DMS153 (cell line): ENCODE results near the gene ATP1A3.
"Not testable (repeated sequence)": the region's sequence is repeated elsewhere in the genome, so short reads cannot be mapped to it uniquely, and the experiment has no call there.

ENCODE experiments used
- DNase-seq: peaks from one replicate; lab custom pipeline; 2025; lab: John Stamatoyannopoulos, UW

ATP1A3 gene

GRCh38 chr19:41945135-41945766 lies 48.8 kb downstream of the ATP1A3 start:
- no peak for DNase-seq

GRCh38 chr19:41944336-41944735 lies 49.7 kb downstream of the ATP1A3 start:
- DNase-seq = no peak

GRCh38 chr19:41941410-41942202 lies 52.4 kb downstream of the ATP1A3 start:
- DNase-seq = no peak

GRCh38 chr19:41940731-41941409 lies 53.2 kb downstream of the ATP1A3 start:
- no peak for DNase-seq

GRCh38 chr19:41939861-41940730 lies 53.9 kb downstream of the ATP1A3 start:
- no peak for DNase-seq

- DNase-seq = not testable (repeated sequence)
Measured at GRCh38 chr19:41939209-41939608, 54.8 kb downstream of the ATP1A3 start.

GRCh38 chr19:41937525-41938468 lies 56.2 kb downstream of the ATP1A3 start:
- no peak for DNase-seq

- no peak for DNase-seq
Measured at GRCh38 chr19:41936961-41937360, 57.1 kb downstream of the ATP1A3 start.

- no peak for DNase-seq
Measured at GRCh38 chr19:41936416-41936850, 57.6 kb downstream of the ATP1A3 start.

- no peak for DNase-seq
Measured at GRCh38 chr19:41935760-41936415, 58.1 kb downstream of the ATP1A3 start.

- DNase-seq = peak; percentile 32
Measured at GRCh38 chr19:41934849-41935374, 59.1 kb downstream of the ATP1A3 start.

- no peak for DNase-seq
Measured at GRCh38 chr19:41933693-41934426, 60.2 kb downstream of the ATP1A3 start.

- DNase-seq = no peak
Measured at GRCh38 chr19:41932720-41933332, 61.2 kb downstream of the ATP1A3 start.

GRCh38 chr19:41932259-41932719 lies 61.7 kb downstream of the ATP1A3 start:
- DNase-seq = no peak

- DNase-seq = no peak
Measured at GRCh38 chr19:41930926-41931592, 63.0 kb downstream of the ATP1A3 start.

- no peak for DNase-seq
Measured at GRCh38 chr19:41930322-41930722, 63.7 kb downstream of the ATP1A3 start.

- DNase-seq = no peak
Measured at GRCh38 chr19:41929536-41930071, 64.4 kb downstream of the ATP1A3 start.
